HCT116 (cell line): Measurements from ENCODE around the gene CALML4. TPM values are rescaled to one million over a fixed set of nuclear protein-coding genes. Genes with fewer than 3 reads are reported as not detected.

Experiments used
- ATAC-seq: fragments of 200-7000 bp; cut with Tn5 transposase; 2 replicates; pipeline ENCODE4 v1.9.1; 2020; ENCODE audit warnings: mild to moderate bottlenecking, moderate library complexity
- BruUV-seq: library from RNA; stranded (reverse); fragments of 400-500 nt; replicated peaks from 2 replicates; lab custom pipeline; 2021; lab: Mats Ljungman, UMichigan
- CTCF ChIA-PET: fragments of 300-600 bp; sonication (Branson Sonifier 250); formaldehyde crosslinking; loops from one replicate; lab custom pipeline; 2021; ENCODE audit warnings: antibody characterized with exemption; lab: Charles Lee
- POLR2A ChIA-PET: fragments of 300-600, 350-600 bp; sonication (Branson Sonifier 250); formaldehyde crosslinking; loops from one replicate; lab custom pipeline; 2021; ENCODE audit warnings: antibody characterized with exemption; lab: Charles Lee
- RAD21 ChIA-PET, 2 experiments: fragments of 300-600 bp; sonication (Branson Sonifier 250); formaldehyde crosslinking; loops; one replicate each; lab custom pipeline; 2023; ENCODE audit warnings: low total read pairs in 2 of 2; ENCODE audit not compliant: uncharacterized antibody in 2 of 2, unreplicated experiment in 2 of 2, low non-redundant PET in 1 of 2; lab: Charles Lee
- DNase-seq: peaks from one replicate; pipeline ENCODE4 v3.0.0-alpha.2; 2010; ENCODE audit warnings: low read depth, low spot score
- H2AFZ ChIP-seq: fragments of 200-600 bp; shearing (Covaris generic), sonication (generic); 2 replicates; pipeline ENCODE4 v1.6.1; 2017; ENCODE audit warnings: low read depth, mixed run types, mixed read lengths, antibody characterized with exemption, low read length; ENCODE audit not compliant: poor library complexity, severe bottlenecking
- H3K27ac ChIP-seq: 2 replicates; pipeline ENCODE4 v1.5.1; 2012; ENCODE audit warnings: low read depth, low read length
- H3K27me3 ChIP-seq: fragments of 200-600 bp; sonication (generic); 2 replicates; pipeline ENCODE4 v1.6.1; 2016; ENCODE audit warnings: mixed run types, low read length, mixed read lengths; ENCODE audit not compliant: insufficient read depth
- H3K36me3 ChIP-seq, 2 experiments: fragments of 200-500 bp in 1 of 2; fragments of 200-600 bp in 1 of 2; sonication (Bioruptor generic) in 1 of 2; sonication (generic) in 1 of 2; 2 replicates each; pipeline versions ENCODE4 v1.5.1 to v1.6.1; 2014 to 2016; ENCODE audit warnings: low read length in 2 of 2, inconsistent platforms in 1 of 2, mixed read lengths in 1 of 2, mixed run types in 1 of 2; ENCODE audit not compliant: insufficient read depth in 2 of 2, control insufficient read depth in 1 of 2
- H3K4me1 ChIP-seq, 2 experiments: fragments of 200-600 bp in 1 of 2; sonication (generic) in 1 of 2; 2 replicates each; pipeline versions ENCODE4 v1.5.1 to v1.6.1; 2012 to 2017; ENCODE audit warnings: low read length in 2 of 2, inconsistent platforms in 1 of 2, mild to moderate bottlenecking in 1 of 2, mixed read lengths in 1 of 2, mixed run types in 1 of 2, moderate library complexity in 1 of 2; ENCODE audit not compliant: insufficient read depth in 2 of 2, control insufficient read depth in 1 of 2
- H3K4me2 ChIP-seq: fragments of 200-600 bp; sonication (generic); 2 replicates; pipeline ENCODE4 v1.6.1; 2017; ENCODE audit warnings: mixed run types, low read length, mixed read lengths
- H3K4me3 ChIP-seq, 2 experiments: fragments of 200-600 bp in 1 of 2; sonication (generic) in 1 of 2; replicated peaks in 1 of 2; 2 replicates each; pipeline ENCODE4 v1.5.1; 2011 to 2016; ENCODE audit warnings: low read length in 2 of 2, control low read depth in 1 of 2, low read depth in 1 of 2, mild to moderate bottlenecking in 1 of 2, mixed read lengths in 1 of 2, mixed run types in 1 of 2
- H3K79me2 ChIP-seq: fragments of 200-600 bp; sonication (generic); 2 replicates; pipeline ENCODE4 v1.6.1; 2017; ENCODE audit warnings: mild to moderate bottlenecking, mixed run types, low read length, moderate library complexity, mixed read lengths; ENCODE audit not compliant: insufficient read depth
- H3K9ac ChIP-seq: fragments of 200-600 bp; sonication (generic); 2 replicates; pipeline ENCODE4 v1.6.1; 2016; ENCODE audit warnings: low read length, mixed read lengths
- H3K9me2 ChIP-seq: fragments of 200-600 bp; sonication (generic), shearing (Covaris generic); 2 replicates; pipeline ENCODE4 v1.6.1; 2017; ENCODE audit warnings: mixed run types, mild to moderate bottlenecking, moderate library complexity; ENCODE audit not compliant: insufficient read depth
- H3K9me3 ChIP-seq, 2 experiments: fragments of 200-500 bp in 1 of 2; fragments of 200-600 bp in 1 of 2; sonication (Bioruptor generic) in 1 of 2; sonication (generic) in 1 of 2; 2 replicates each; pipeline ENCODE4 v1.6.1; 2014 to 2017; ENCODE audit warnings: low read length in 2 of 2, mixed read lengths in 2 of 2, inconsistent platforms in 1 of 2, low read depth in 1 of 2, mild to moderate bottlenecking in 1 of 2, mixed run types in 1 of 2, moderate library complexity in 1 of 2; ENCODE audit not compliant: control insufficient read depth in 1 of 2, insufficient read depth in 1 of 2
- H4K20me1 ChIP-seq: fragments of 200-600 bp; sonication (generic), shearing (Covaris generic); 2 replicates; pipeline ENCODE4 v1.6.1; 2017; ENCODE audit warnings: mixed run types, mild to moderate bottlenecking, moderate library complexity; ENCODE audit not compliant: insufficient read depth
- ATF3 ChIP-seq: IDR thresholded peaks from 2 replicates; pipeline ENCODE4 v1.6.1; 2012
- CBX3 ChIP-seq: IDR thresholded peaks from 2 replicates; pipeline ENCODE4 v1.6.1; 2012; ENCODE audit warnings: low read depth
- CEBPB ChIP-seq: IDR thresholded peaks from 2 replicates; pipeline ENCODE4 v1.6.1; 2012; ENCODE audit warnings: low read depth
- CTCF ChIP-seq, 3 experiments: fragments of 200-600 bp in 1 of 3; sonication (generic) in 1 of 3; IDR thresholded peaks in 2 of 3; conservative IDR thresholded peaks in 1 of 3; 2 replicates each; pipeline ENCODE4 v1.5.1; 2012 to 2017; ENCODE audit warnings: low read depth in 2 of 3, low read length in 2 of 3, antibody characterized with exemption in 1 of 3, borderline replicate concordance in 1 of 3, control low read depth in 1 of 3, mild to moderate bottlenecking in 1 of 3, mixed read lengths in 1 of 3, mixed run types in 1 of 3, moderate library complexity in 1 of 3; ENCODE audit not compliant: insufficient read depth in 1 of 3
- EGR1 ChIP-seq: IDR thresholded peaks from 2 replicates; pipeline ENCODE4 v1.6.1; 2012; ENCODE audit warnings: low read depth
- ELF1 ChIP-seq: IDR thresholded peaks from 2 replicates; pipeline ENCODE4 v1.6.1; 2012; ENCODE audit warnings: low read depth, borderline replicate concordance
- EZH2 ChIP-seq: fragments of 200-600 bp; sonication (generic); IDR thresholded peaks from 2 replicates; pipeline ENCODE4 v1.6.1; 2017; ENCODE audit warnings: antibody characterized with exemption, mixed run types
- EZH2phosphoT487 ChIP-seq: fragments of 200-600 bp; IDR thresholded peaks from 2 replicates; pipeline ENCODE4 v1.6.1; 2018; ENCODE audit warnings: antibody characterized with exemption, borderline replicate concordance
- JUND ChIP-seq: IDR thresholded peaks from 2 replicates; pipeline ENCODE4 v1.6.1; 2012
- POLR2A ChIP-seq: IDR thresholded peaks from 2 replicates; pipeline ENCODE4 v1.7.0; 2011; ENCODE audit warnings: borderline replicate concordance; ENCODE audit not compliant: insufficient read depth, insufficient read length; ENCODE audit errors: extremely low read depth
- POLR2AphosphoS5 ChIP-seq: IDR thresholded peaks from 2 replicates; pipeline ENCODE4 v1.6.1; 2011; ENCODE audit warnings: mild to moderate bottlenecking, low read depth, low read length, moderate library complexity
- RAD21 ChIP-seq: IDR thresholded peaks from 2 replicates; pipeline ENCODE4 v1.6.1; 2012; ENCODE audit warnings: low read depth, mild to moderate bottlenecking
- REST ChIP-seq: IDR thresholded peaks from 2 replicates; pipeline ENCODE4 v1.6.1; 2012; ENCODE audit warnings: low read depth
- SP1 ChIP-seq: IDR thresholded peaks from 2 replicates; pipeline ENCODE4 v1.6.1; 2012; ENCODE audit warnings: low read depth
- SRF ChIP-seq: IDR thresholded peaks from 2 replicates; pipeline ENCODE4 v1.6.1; 2012; ENCODE audit warnings: low read depth
- TCF7L2 ChIP-seq: IDR thresholded peaks from 2 replicates; pipeline ENCODE4 v1.7.0; 2011; ENCODE audit warnings: borderline replicate concordance, inconsistent platforms; ENCODE audit not compliant: insufficient read depth, insufficient read length; ENCODE audit errors: extremely low read depth
- ZBTB33 ChIP-seq: IDR thresholded peaks from 2 replicates; pipeline ENCODE4 v1.6.1; 2011; ENCODE audit warnings: mild to moderate bottlenecking, low read length, moderate library complexity; ENCODE audit not compliant: insufficient replicate concordance; ENCODE audit errors: extremely low read depth
- ZFX ChIP-seq: fragments of 450-650 bp; IDR thresholded peaks from 2 replicates; pipeline ENCODE4 v1.6.1; 2017
- ZNF274 ChIP-seq: fragments of 200-500 bp; sonication (Bioruptor generic); IDR thresholded peaks from 2 replicates; pipeline ENCODE4 v1.6.1; 2014; ENCODE audit warnings: mild to moderate bottlenecking, low read depth, low read length, inconsistent platforms
- intact Hi-C: fragments of 100-400 bp; cut with micrococcal nuclease; formaldehyde crosslinking; loops from 2 replicates; pipeline ENCODE4 v1.10.0; 2022
- total RNA-seq: library from RNA; stranded (reverse); gene quantifications from one replicate; pipeline ENCODE4 v1.2.1, GENCODE V29; 2021; ENCODE audit not compliant: unreplicated experiment

Gene CALML4
- total RNA-seq, 1 experiment from 2014 or later = 8.5 TPM

DNA sequence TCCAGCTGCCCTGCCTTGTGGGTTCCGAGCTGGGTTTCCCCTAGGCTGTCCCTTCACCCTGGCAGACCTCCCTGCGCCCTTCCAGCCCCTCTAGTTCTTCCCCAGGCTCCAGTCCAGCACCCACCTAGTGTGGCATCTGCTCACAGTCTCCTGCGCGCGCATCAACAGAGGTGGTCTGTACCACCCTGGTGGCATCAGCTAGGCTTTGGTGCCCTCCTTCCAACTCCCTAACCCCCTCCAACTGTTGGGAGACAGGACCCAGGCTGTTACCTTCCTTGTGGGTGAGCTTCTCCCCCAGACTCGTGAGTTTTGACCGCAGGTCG, 8.0 kb downstream of the CALML4 start:
- Histone ChIP-seq H3K4me2 (no peak overlapping the region), H2AFZ (no peak overlapping the region), H3K9me2 (no peaks in the 10 kb centered on the region), H3K36me3 (peaks cover 2 to 16% of the 10 kb centered on the region in 2 experiments; a peak in 2 of 4 replicates), H3K9me3 (no peaks in the 10 kb centered on the region), H3K79me2 (peaks cover 11% of the 10 kb centered on the region; the same call in 1 of the 2 replicates), H3K4me1 (no peaks in the 10 kb centered on the region), H3K9ac (no peak overlapping the region), H3K27ac (no peak overlapping the region), H4K20me1 (no peaks in the 10 kb centered on the region), H3K4me3 (no peak overlapping the region), H3K27me3 (no peaks in the 10 kb centered on the region)
- no peak for DNase-seq
- intact Hi-C loops = no loop called here
- ATAC-seq = no peak
- ChIA-PET RAD21 (no interaction called here), CTCF (no interaction called here), POLR2A (no interaction called here)
- no TSS peak for BruUV-seq
- no peak for TF ChIP-seq JUND
- no peak for TF ChIP-seq ZNF274
- TF ChIP-seq POLR2A = no peak
- no peak for TF ChIP-seq ZBTB33
- TF ChIP-seq ELF1 = no peak
- TF ChIP-seq EZH2 = no peak
- no peak for TF ChIP-seq CTCF (IDR thresholded peaks at IDR 0.05 in 2 of 3, conservative IDR thresholded peaks at IDR 0.05 in 1 of 3; ENCODE audit: borderline replicate concordance in 1 of 3, insufficient read depth in 1 of 3, low read depth in 2 of 3, low read length in 2 of 3)
- TF ChIP-seq EZH2phosphoT487 = no peak
- no peak for TF ChIP-seq CEBPB
- no peak for TF ChIP-seq CBX3
- no peak for TF ChIP-seq SP1
- TF ChIP-seq POLR2AphosphoS5 = no peak
- TF ChIP-seq ATF3 = no peak
- TF ChIP-seq ZFX = no peak
- no peak for TF ChIP-seq TCF7L2
- no peak for TF ChIP-seq EGR1
- TF ChIP-seq SRF = no peak
- TF ChIP-seq RAD21 = no peak
- TF ChIP-seq REST = no peak
